Osteocyte (in vitro differentiated cells): ENCODE data around the gene SIM1. TPM values are rescaled to one million over a fixed set of nuclear protein-coding genes. Genes with fewer than 3 reads are reported as not detected.

Experiments
- DNase-seq: peaks from one replicate; pipeline ENCODE4 v3.0.0; 2021; ENCODE audit warnings: mixed read lengths; ENCODE audit not compliant: unreplicated experiment; ENCODE audit errors: extremely low spot score
- H3K27ac Mint-ChIP-seq: one replicate; pipeline ENCODE4 v1.8.0; 2021; ENCODE audit warnings: mild to moderate bottlenecking, mixed read lengths; ENCODE audit not compliant: unreplicated experiment
- H3K27me3 Mint-ChIP-seq: one replicate; pipeline ENCODE4 v1.8.0; 2021; ENCODE audit warnings: mixed read lengths; ENCODE audit not compliant: unreplicated experiment
- H3K36me3 Mint-ChIP-seq: one replicate; pipeline ENCODE4 v1.8.0; 2021; ENCODE audit warnings: mixed read lengths; ENCODE audit not compliant: unreplicated experiment
- H3K4me1 Mint-ChIP-seq: one replicate; pipeline ENCODE4 v1.8.0; 2021; ENCODE audit warnings: mixed read lengths; ENCODE audit not compliant: unreplicated experiment
- H3K4me3 Mint-ChIP-seq: one replicate; pipeline ENCODE4 v1.8.0; 2021; ENCODE audit warnings: mild to moderate bottlenecking, moderate library complexity, mixed read lengths; ENCODE audit not compliant: unreplicated experiment
- H3K9me3 Mint-ChIP-seq: one replicate; pipeline ENCODE4 v1.8.0; 2021; ENCODE audit warnings: mixed read lengths; ENCODE audit not compliant: unreplicated experiment
- CTCF ChIP-seq: fragments of 200-600 bp; sonication (generic); IDR thresholded peaks from 2 replicates; pipeline ENCODE4 v1.5.0; 2021; ENCODE audit warnings: antibody characterized with exemption, mild to moderate bottlenecking, moderate library complexity
- total RNA-seq: library from RNA; stranded (reverse); gene quantifications from 2 replicates; pipeline ENCODE4 v1.2.1, GENCODE V29; 2021

The SIM1 gene
- total RNA-seq, 1 donor from 2014 or later, result 2.6 TPM

- peaks cover 2% of the 10 kb centered on the region for H3K36me3 Mint-ChIP-seq
- DNase-seq, result peak; percentile 44
- peaks cover 35% of the 10 kb centered on the region for H3K4me1 Mint-ChIP-seq
- H3K27me3 Mint-ChIP-seq, result peaks cover 91% of the 10 kb centered on the region
- H3K27ac Mint-ChIP-seq, result no peak overlapping the region
- H3K9me3 Mint-ChIP-seq, result no peaks in the 10 kb centered on the region
- TF ChIP-seq CTCF, result no peak
- no peak overlapping the region for H3K4me3 Mint-ChIP-seq
Measured at GRCh38 chr6:100466410-100467128, 1.8 kb upstream of the SIM1 start.

GRCh38 chr6:100465701-100466409 is 1.1 kb upstream of the SIM1 start:
- Mint-ChIP-seq H3K4me1 (peaks cover 38% of the 10 kb centered on the region), H3K27me3 (peaks cover 89% of the 10 kb centered on the region), H3K9me3 (no peaks in the 10 kb centered on the region), H3K4me3 (peak overlapping the region; percentile 75), H3K27ac (peak overlapping the region; percentile 55), H3K36me3 (peaks cover 2% of the 10 kb centered on the region)
- DNase-seq, result peak; percentile 40
- no peak for TF ChIP-seq CTCF

- peak overlapping the region; percentile 31 for H3K27ac Mint-ChIP-seq
Measured at GRCh38 chr6:100464162-100464851, 414 bp downstream of the SIM1 start.

GRCh38 chr6:100463630-100464161 is 1.0 kb downstream of the SIM1 start:
- Mint-ChIP-seq H3K27me3 (peaks cover 90% of the 10 kb centered on the region), H3K4me3 (peak overlapping the region; percentile 59), H3K9me3 (no peaks in the 10 kb centered on the region), H3K36me3 (peaks cover 11% of the 10 kb centered on the region), H3K27ac (no peak overlapping the region), H3K4me1 (peaks cover 35% of the 10 kb centered on the region)
- TF ChIP-seq CTCF, result no peak
- DNase-seq, result no peak

More at GRCh38 chr6:100464162-100464851, 414 bp downstream of the SIM1 start:
- TF ChIP-seq CTCF, result no peak
- DNase-seq, result no peak
- Mint-ChIP-seq H3K27me3 (peaks cover 90% of the 10 kb centered on the region), H3K9me3 (no peaks in the 10 kb centered on the region), H3K36me3 (peaks cover 7% of the 10 kb centered on the region), H3K4me3 (peak overlapping the region; percentile 75), H3K4me1 (peaks cover 38% of the 10 kb centered on the region)
